GM21529 (cell line): Measurements from ENCODE around the gene GLRX.
A peak's percentile ranks its signal among the peaks of the same experiment; 100 is the strongest.
"Not testable (repeated sequence)": the region's sequence is repeated elsewhere in the genome, so short reads cannot be mapped to it uniquely, and the experiment has no call there.

Source experiments
- ATAC-seq: cut with Tn5 transposase; IDR thresholded peaks from one replicate; pipeline ENCODE4 v1.9.1; 2021; ENCODE audit not compliant: unreplicated experiment

GLRX gene

DNA sequence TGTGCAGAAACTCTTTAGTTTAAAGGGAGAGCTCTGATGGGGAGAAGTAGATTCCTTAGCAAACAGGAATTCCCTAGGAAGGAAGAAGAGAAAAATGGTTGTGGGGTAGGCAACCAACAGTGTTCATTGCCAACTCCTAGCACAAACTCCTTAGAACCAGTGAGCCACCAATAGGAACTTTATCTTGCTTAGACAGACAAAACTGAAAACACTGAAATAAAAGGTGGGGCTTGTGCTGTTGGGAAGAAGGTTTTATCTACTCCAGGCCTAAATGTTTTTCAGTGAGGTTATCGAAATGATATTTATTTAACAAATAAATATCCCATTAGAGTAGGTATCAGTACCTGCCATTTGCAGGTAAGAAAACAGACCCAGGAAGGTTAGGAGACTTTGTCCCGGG lies 7.7 kb upstream of the GLRX start:
- ATAC-seq: no peak

DNA sequence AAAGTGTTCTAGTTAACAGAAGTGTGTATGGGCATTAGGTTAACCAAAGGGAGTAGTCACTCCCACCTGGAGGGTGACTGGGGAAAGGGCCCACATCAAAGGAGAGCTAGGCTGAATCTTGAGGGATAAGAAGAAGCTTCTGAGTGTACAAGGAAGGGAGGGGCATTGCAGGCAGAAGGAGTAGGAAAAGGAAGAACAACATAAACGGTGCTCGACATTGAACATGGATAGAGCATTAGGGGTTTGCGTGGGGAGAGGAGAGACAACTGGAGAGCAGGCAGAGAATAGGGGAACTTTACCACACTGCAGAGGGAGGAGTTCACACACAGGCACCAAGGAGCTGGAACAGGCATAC lies 5.3 kb upstream of the GLRX start:
- ATAC-seq: no peak

DNA sequence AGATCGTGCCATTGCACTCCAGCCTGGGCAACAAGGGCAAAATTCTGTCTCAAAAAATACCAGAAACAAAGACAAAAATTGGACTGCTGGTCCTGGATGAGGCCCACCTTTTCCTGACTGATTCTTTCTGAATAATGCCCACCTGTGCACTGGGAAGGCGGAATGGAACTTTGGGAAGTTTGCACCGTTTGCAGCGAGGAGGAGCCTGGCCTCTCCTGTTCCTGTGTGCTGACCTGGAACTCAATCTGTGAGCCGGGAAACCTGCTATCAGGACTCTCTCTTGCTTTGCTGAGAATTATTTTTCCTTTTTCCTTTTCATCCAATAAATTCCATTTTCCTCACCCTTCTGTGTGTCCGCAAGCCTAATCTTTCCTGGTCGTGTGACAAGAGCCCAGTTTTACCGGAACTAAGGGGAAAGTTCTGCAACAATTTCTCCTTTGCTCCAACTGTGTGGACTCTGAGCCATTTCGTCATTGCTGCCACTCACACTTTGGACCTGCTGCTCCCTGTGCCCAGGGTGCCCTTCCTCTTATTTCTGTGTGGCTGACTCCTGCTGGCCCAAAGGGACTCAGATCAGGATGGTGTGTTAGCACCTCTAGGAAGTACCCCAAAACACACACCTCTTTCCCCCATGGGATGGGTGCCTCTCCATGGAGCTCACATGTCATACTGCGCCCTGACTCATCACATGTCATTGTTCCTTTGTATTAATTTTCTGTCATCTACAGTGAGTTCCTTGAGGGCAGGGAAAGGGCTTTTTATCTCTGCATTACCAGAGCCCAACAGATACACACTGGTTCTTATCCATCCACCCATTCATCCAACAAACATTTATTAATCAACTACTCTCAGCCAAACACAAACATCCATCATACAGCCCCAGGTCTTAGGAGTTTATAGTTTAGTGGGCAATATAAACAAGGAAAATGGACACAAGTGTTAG lies 4.7 kb upstream of the GLRX start:
- no peak for ATAC-seq

DNA sequence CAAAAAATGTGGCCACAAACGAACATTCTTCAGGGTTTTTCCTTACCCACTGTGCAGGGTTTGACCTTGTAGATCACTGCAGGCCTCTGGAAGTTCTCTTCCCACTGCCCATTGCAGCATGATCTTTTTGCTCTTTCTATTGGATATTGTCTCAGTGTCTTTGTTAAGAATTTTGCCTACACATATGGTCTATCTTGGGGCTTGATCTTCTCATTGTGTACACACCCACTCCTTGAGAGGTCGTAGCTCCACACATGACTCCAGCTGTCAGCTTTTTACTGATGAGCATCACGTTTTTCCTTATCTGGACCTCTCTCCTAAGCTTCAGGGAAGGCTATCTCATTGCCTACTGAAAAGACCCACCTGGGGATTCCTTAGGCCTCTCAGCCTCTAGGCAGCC lies 3.0 kb upstream of the GLRX start:
- no peak for ATAC-seq

DNA sequence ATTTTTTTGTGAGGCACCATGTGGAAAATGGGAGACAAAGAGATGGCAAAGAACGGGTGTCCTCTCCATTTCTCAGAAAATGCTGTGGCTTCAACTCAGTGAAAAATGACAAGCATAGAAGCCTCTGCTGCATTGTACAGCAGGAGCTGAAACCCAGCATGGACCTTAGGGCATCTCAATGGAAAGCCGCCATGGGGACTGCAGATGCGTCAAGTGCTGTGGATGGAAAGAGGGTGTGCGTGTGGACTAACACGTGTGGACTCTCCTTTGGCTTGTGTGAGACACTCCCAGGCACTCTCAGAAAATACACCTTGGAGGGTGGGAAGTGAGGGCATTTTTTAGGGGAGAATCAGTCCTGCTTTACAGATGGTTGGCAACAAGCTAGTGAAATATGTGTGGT lies 2.2 kb upstream of the GLRX start:
- ATAC-seq: no peak

DNA sequence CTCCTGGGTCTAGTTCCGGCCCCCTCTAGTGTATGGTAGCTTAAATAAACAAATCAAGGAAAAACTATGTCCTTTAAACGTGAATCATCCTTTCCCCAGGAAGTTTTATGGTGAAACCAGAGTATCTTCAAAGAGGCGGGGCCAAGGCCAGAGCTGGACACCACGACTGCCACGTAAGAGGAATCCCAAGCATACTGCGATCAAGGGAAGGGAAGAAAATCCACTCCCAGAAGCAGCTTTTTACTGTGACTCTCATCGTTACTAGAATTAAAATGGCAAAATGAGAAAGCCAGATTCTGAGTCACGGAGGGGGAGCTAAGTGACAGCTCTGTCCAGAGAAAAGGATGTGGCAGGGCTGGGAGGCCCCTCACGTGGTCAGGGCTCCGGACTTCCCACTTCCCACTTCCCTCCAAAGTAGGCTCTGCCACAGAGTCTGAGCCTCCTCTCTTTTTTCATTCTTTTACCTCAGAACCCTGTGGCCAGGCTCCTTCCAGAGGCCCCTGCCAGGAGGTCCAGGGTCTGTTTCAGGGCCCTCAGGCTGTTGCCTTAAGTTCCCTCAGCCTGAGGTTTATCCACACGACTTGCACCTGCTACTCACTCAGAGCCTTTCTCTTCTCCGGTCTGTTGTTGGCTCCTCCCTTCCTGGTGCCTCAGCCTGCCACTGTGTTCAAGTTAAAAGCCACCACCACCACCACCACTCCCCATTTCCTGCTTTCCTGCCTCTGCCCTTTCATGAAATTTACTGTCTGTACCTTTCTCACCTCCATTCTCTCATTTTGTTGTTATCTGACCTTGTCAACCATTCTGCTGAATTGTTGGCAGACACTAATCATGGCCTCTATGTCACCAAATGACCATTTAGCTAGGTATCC lies 1.4 kb upstream of the GLRX start:
- ATAC-seq: peak; percentile 41

DNA sequence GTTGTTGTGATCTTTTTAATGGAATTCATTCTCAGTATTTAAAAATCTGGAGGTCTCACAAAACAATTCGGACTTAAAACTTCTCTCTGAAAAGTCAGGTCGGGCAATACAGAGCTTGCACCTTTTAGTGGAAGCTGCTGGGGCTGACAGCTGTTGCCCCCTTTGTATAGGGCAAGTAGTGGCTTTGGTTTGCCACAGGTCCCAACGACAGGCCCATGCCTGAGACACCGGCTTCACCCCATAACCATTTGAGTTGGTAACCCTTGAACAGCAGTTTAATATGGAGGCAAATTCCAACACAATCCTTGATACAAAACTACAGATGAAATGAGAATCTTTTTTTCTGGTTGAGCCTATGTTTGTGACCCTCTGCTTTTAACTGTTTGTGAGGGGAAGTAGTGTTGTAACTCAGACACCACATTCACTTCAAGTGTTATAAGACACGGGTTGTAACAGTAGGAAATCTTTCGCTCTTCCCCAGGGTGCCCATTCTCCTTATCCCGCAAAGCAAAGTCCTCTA lies 752 bp upstream of the GLRX start:
- ATAC-seq: peak; percentile 6

DNA sequence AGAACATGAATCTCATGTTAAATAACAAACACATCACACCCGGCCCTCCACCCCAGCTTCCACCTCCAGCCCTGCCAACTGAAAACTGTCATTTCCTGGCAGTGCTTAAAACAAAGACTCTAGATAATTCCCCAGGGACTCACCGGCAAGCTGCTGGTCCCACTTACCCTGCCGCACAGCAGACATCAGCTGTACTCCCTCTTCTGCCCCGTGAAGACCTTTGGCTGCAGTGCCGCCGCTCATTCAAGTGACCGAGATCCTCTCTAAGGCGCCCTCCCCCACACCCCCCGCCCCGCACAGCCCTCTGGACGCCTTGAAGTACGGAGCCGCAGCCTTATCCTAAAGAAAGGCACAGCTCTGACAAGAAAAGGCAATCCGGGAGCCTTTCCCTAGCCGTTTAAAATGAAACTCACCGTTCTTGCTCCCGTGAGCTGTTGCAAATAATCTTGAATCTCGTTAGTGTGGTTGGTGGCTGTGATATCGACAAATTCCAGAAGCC lies 434 bp downstream of the GLRX start:
- ATAC-seq: peak; percentile 36

DNA sequence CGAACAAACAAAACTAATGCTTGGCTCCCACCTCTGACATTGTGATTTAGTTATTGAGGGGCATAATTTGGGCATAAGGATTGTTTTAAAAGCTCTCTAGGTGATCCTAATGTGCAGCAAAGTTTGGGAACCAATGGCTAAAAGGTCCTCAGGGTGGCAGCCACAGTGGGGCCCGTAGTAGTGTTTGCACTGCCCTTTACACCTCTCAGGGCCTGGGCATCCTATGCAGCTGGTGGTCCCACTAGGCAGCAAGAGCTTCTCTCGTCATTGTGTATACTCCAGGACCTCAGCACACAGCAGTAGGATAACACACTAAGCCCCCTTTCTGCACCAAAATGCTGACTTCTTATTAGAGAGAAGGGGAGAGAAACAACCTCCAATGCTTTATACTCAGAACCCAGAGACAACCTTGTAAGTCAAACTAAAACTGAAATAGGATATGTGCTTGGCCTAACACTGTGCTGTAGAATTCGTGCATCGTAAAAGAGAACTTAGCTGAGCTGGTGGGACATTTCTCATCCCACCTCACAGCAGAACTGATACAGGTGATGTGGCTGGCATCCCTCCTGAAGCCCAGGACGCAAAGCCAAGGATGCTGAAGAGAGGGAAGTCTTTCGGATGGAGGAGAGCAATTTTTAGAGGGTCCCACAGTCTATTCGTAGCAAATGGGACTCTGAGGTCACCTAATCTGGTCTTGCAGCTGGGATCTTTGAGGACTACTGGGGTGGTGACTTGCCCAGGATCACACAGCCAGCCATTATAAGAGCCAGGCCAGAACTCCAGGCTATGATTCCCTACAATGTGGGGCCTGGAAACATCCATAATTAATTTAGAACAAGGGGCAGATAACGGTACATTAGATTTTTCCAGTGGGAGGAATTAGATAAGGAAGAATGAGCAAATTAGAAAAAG lies 1.2 kb downstream of the GLRX start:
- ATAC-seq: peak; percentile 28

DNA sequence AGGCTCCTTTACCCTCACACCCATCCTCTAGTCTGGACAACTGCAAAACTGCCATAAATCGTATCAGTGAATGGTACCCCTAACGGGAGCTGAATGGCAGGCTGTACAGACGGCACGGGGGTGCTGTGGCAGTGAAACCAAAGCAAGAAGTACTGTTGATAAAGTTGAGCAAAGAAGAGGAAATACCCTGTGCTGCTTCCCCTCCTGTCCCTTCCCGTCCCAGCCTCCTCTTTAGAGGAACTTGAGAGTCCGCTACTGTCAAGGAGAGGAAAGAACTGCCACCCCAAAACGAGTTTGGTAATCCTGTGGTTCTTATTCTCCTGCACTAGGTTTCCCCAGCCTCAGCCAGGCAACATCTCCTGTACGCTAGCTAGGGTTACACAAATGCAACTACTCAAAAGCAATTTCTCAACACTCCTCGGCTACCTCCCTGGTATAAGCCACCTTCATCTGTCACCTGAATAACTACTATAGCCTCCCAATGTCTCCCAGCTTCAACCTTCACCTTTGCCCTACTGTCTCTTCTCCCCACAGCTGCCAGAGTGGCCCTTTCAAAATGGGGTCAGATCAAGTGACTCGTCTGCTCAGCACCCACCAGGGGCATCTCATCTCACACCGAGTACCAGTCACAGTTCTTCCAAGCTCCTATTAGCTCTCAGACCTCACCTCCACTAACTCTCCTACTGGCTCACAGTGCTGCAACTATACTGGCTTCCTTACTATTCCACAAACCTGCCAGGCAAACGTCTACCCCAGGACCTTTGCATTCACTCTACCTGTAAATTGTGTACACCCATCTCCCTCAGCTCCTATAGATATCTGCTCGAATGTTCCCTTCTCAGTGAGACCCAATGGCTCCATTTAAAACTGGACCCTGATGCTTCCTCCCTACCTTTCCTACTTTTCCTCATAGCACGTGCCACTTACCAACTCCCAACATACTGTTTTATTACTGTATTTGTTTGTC lies 4.1 kb downstream of the GLRX start:
- peak; percentile 21 for ATAC-seq

DNA sequence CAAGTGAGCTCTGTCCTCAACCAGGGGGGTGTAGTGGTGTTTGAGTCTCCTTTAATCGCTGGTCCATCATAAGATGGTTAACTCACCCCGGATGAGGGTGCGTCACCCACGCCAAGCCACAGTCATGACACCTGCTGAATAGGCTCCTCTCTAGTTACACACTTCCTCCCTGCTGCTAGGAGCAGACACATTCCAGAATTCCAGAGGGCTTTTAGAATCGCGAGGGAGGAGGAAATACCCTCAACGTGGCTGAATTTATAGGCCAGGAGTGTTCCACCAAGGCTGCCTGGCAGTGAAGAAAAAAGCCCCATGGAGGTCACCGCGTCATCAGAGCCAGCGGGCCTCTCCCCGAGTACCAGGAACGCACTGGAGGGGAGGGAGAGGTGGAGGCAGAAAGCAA lies 5.1 kb downstream of the GLRX start:
- no peak for ATAC-seq

DNA sequence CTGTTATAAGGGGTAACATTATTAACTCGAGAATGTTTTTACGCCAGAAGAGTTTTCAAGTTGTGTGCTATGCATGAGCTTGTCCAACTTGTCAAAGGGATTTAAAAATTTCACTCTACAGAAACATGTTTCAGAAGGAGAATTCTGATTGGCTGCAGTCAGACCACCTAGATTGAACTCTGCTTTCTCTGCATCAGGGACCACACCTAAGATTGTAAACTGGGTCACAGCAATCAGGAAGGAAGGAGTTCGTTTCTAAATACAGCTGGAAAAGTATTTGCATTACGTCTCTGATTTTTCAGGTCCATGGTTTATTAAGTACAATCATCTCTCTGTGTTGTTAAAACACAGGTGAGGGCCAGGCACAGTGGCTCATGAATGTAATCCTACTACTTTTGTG lies 5.8 kb downstream of the GLRX start:
- ATAC-seq: no peak

DNA sequence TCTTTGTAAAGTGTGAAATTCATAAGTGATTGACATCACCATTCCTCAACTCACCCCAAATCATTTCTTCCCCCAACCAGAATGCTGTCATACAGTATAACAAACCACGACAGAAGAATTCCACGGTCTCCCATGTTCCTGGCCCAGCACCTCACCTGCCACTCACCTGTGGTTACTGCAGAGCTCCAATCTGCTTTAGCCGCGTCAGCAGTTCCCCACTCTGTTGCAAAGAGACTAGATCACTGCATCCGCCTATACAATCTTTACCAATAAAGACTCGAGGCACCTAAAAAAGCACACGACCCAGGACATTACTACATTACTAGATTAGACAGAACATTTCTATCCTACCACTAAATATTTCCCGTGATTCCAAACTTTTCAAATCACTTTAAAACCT lies 6.2 kb downstream of the GLRX start:
- no peak for ATAC-seq

DNA sequence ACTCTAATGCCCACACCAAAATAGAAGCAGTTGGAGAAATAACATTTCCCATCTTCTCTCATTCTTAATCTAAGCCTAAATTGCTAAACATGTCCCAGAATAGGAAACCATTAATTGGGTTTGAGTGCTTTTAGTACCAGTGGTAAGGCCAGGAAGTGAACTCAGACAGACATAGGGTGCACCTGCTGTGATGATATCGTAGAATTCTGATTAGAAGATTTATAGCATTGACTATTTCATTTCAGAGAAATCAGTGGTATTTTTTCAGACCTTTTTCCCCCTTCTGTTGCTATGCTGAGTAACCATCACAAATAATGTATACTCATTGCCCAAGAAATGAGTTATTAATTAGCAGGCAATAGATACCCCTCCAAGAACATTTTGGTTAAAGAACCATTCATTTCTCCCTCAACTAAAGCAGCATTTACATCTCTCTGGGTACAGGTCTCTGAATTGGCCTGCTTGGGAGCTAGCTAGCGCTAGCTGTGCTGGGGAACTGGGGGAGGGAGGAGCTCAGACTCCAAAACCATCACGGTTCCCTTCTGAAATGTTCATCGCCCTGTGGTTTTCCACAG lies 7.3 kb downstream of the GLRX start:
- no peak for ATAC-seq

DNA sequence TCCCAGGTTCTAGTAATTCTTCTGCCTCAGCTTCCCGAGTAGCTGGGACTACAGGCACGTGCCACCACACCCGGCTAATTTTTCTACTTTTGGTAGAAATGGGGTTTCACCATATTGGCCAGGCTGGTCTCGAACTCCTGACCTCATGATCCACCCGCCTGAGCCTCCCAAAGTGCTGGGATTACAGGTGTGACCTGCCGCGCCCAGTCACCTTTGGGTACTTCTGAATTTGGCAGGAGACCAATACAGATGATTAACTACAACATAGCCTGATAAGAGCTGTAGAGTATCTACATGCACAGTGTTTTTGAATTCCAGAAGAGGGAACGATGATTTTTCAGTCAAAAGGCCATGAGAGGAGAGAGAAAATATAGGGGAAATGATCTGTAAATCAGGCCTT lies 9.5 kb downstream of the GLRX start:
- not testable (repeated sequence) for ATAC-seq

DNA sequence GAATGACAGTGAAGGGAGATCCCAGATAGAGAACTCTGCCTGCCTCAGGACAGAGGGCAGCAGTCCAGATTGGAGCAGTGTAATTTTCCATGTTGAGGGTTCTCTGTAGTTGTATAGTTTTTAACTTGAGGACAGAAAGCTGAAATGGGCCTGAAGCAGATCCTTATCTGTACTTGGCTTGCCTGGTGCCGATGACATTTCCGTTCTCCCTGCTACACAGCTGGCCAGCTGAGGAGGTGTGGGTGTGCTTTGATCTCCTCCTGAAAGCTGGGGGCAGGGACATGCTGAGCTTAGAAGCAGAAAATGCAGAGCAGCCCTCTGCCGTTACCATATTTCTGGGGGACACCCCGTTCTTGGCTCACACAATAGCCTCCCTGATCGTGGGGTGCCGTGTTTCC lies 10.5 kb downstream of the GLRX start:
- no peak for ATAC-seq

DNA sequence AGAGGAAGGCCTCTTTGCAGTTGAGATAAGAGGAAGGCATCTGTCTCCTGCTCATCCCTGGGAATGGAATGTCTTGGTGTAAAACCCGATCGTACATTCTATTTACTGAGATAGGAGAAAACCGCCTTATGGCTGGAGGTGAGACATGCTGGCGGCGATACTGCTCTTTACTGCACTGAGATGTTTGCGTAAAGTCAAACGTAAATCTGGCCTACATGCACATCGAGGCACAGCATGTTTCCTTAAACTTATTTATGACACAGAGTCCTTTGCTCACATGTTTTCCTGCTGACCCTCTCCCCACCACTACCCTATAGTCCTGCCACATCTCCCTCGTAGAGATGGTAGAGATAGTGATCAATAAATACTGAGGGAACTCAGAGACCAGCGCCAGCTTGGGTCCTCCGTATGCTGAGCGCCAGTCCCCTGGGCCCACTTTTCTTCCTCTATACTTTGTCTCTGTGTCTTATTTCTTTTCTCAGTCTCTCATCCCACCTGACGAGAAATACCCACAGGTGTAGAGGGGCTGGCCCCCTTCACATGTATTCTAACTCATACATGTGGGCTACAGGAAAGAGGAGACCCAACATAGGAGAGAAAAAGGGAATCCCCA lies 11.0 kb downstream of the GLRX start:
- not testable (repeated sequence) for ATAC-seq

DNA sequence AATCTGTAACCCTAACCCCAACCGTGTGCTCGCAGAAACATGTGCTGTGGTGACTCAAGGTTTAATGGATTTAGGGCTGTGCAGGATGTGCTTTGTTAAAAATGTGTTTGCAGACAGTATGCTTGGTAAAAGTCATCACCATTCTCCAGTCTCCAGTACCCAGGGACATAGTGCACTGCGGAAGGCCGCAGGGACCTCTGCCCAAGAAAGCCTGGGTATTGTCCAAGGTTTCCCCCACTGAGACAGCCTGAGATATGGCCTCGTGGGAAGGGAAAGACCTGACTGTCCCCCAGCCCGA lies 11.5 kb downstream of the GLRX start:
- not testable (repeated sequence) for ATAC-seq
